Trophoblast cell (in vitro differentiated cells and primary cell): Measurements from ENCODE around the gene CINP.

Experiments used
- DNase-seq, 2 donors: peaks; one replicate each; pipeline ENCODE4 v3.0.0-alpha.2; 2016
- H2AFZ ChIP-seq: 2 replicates; pipeline ENCODE4 v1.6.1; 2013; ENCODE audit warnings: low read length, moderate library complexity, mild to moderate bottlenecking; ENCODE audit not compliant: insufficient read depth, poor library complexity
- H2AK5ac ChIP-seq: 2 replicates; pipeline ENCODE4 v1.6.1; 2013; ENCODE audit warnings: mild to moderate bottlenecking, low read length
- H2BK120ac ChIP-seq: 2 replicates; pipeline ENCODE4 v1.6.1; 2013; ENCODE audit warnings: low read length, mild to moderate bottlenecking, moderate library complexity; ENCODE audit not compliant: insufficient read depth, poor library complexity
- H2BK12ac ChIP-seq: 2 replicates; pipeline ENCODE4 v1.6.1; 2013; ENCODE audit warnings: mild to moderate bottlenecking, low read length, moderate library complexity
- H2BK5ac ChIP-seq: 2 replicates; pipeline ENCODE4 v1.6.1; 2013; ENCODE audit warnings: low read length, low read depth, moderate library complexity, mild to moderate bottlenecking; ENCODE audit not compliant: poor library complexity
- H3K14ac ChIP-seq: 2 replicates; pipeline ENCODE4 v1.6.1; 2013; ENCODE audit warnings: mild to moderate bottlenecking, low read length
- H3K18ac ChIP-seq: 2 replicates; pipeline ENCODE4 v1.6.1; 2013; ENCODE audit warnings: mild to moderate bottlenecking, low read length
- H3K23ac ChIP-seq: 2 replicates; pipeline ENCODE4 v1.6.1; 2013; ENCODE audit warnings: low read length
- H3K27ac ChIP-seq: 2 replicates; pipeline ENCODE4 v1.5.1; 2013; ENCODE audit warnings: low read depth, mild to moderate bottlenecking, inconsistent platforms, low read length, moderate library complexity
- H3K27me3 ChIP-seq: 2 replicates; pipeline ENCODE4 v1.6.1; 2013; ENCODE audit warnings: inconsistent platforms, mild to moderate bottlenecking, low read length, moderate library complexity; ENCODE audit not compliant: insufficient read depth
- H3K36me3 ChIP-seq, 2 experiments: 1 replicate in 1 of 2; 2 replicates in 1 of 2; pipeline ENCODE4 v1.6.1; 2013; ENCODE audit warnings: low read length in 2 of 2, mild to moderate bottlenecking in 2 of 2, moderate library complexity in 1 of 2; ENCODE audit not compliant: insufficient read depth in 2 of 2, control insufficient read depth in 1 of 2
- H3K4ac ChIP-seq: 2 replicates; pipeline ENCODE4 v1.6.1; 2013; ENCODE audit warnings: low read depth, mild to moderate bottlenecking, low read length, moderate library complexity
- H3K4me1 ChIP-seq, 2 experiments: 1 replicate in 1 of 2; 2 replicates in 1 of 2; pipeline ENCODE4 v1.6.1; 2013; ENCODE audit warnings: low read length in 2 of 2, mild to moderate bottlenecking in 2 of 2, moderate library complexity in 1 of 2; ENCODE audit not compliant: insufficient read depth in 2 of 2, control insufficient read depth in 1 of 2
- H3K4me2 ChIP-seq: 2 replicates; pipeline ENCODE4 v1.6.1; 2013; ENCODE audit warnings: inconsistent platforms, mild to moderate bottlenecking, low read length, moderate library complexity
- H3K4me3 ChIP-seq: 2 replicates; pipeline ENCODE4 v1.5.1; 2013; ENCODE audit warnings: mild to moderate bottlenecking, low read depth, low read length, inconsistent platforms
- H3K79me1 ChIP-seq: one replicate; pipeline ENCODE4 v1.6.1; 2013; ENCODE audit warnings: low read length
- H3K79me2 ChIP-seq: 2 replicates; pipeline ENCODE4 v1.6.1; 2013; ENCODE audit warnings: low read length, mild to moderate bottlenecking; ENCODE audit not compliant: control insufficient read depth, insufficient read depth, poor library complexity
- H3K9ac ChIP-seq: 2 replicates; pipeline ENCODE4 v1.6.1; 2013; ENCODE audit warnings: mild to moderate bottlenecking, low read length
- H3K9me3 ChIP-seq: 2 replicates; pipeline ENCODE4 v1.6.1; 2013; ENCODE audit warnings: low read depth, mild to moderate bottlenecking, control low read depth, inconsistent platforms, low read length; ENCODE audit not compliant: insufficient read depth
- H4K12ac ChIP-seq: 2 replicates; pipeline ENCODE4 v1.6.1; 2013; ENCODE audit warnings: low read depth, mild to moderate bottlenecking, low read length, moderate library complexity
- H4K8ac ChIP-seq: 2 replicates; pipeline ENCODE4 v1.6.1; 2013; ENCODE audit warnings: low read depth, mild to moderate bottlenecking, low read length, moderate library complexity
- H4K91ac ChIP-seq: one replicate; pipeline ENCODE4 v1.6.1; 2013; ENCODE audit warnings: low read depth, mild to moderate bottlenecking, low read length, moderate library complexity
- WGBS: extraction: QIAGEN DNeasy Blood & Tissue Kit; methylation state at CpG from one replicate; pipeline ENCODE4 v1.1.7; 2013; ENCODE audit warnings: missing lambda C conversion rate; ENCODE audit not compliant: insufficient read length, insufficient coverage; ENCODE audit errors: extremely low coverage; 5-methylcytosine and 5-hydroxymethylcytosine counted together

Gene CINP

GRCh38 chr14:102316743-102317563, 45.7 kb downstream of the CINP start:
- Histone ChIP-seq H3K79me1 (peaks cover 10% of the 10 kb centered on the region), H4K12ac (peak overlapping the region; percentile 7), H2BK120ac (peak overlapping the region; percentile 64), H3K23ac (no peak overlapping the region), H2BK5ac (peak overlapping the region; percentile 42), H3K27me3 (no peaks in the 10 kb centered on the region), H4K91ac (peak overlapping the region; percentile 77), H2BK12ac (peak overlapping the region; percentile 52), H2AFZ (peak overlapping the region; percentile 64), H3K4me3 (peak overlapping the region; percentile 76), H3K79me2 (peaks cover 8% of the 10 kb centered on the region), H3K9me3 (no peaks in the 10 kb centered on the region), H3K9ac (peak overlapping the region; percentile 62), H3K4ac (no peak overlapping the region), H3K4me2 (peak overlapping the region; percentile 91), H3K4me1 (peaks cover 8 to 11% of the 10 kb centered on the region in 2 experiments), H4K8ac (peak overlapping the region; percentile 80), H3K27ac (peak overlapping the region; percentile 67), H3K18ac (peak overlapping the region; percentile 43), H3K36me3 (peaks cover 0 to 2% of the 10 kb centered on the region in 2 experiments), H2AK5ac (no peak overlapping the region), H3K14ac (peak overlapping the region; percentile 73)
- DNase-seq: peak; percentile 91 to 94
- WGBS: no CpG with 5 or more reads among the region's 54 CpGs

DNA sequence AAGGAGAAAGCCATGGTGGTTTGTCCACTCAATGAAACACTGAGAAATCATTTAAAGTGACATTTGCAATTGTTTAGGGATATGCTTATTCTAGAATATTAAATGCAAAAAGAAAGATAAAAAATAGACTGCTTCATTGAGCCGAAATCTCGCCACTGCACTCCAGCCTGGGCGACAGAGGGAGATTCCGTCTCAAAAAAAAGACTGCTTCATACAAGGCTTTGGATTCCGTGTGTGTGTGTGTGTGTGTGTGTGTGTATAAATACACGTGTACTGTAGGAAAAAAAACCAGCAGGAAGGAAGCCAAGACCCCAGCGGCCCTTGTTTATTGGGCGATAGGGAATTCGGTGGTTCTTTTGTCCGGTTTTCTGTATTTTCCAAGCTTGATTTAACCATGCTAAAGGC, 46.4 kb downstream of the CINP start:
- Histone ChIP-seq H2BK120ac (peak overlapping the region; percentile 59), H2AFZ (peak overlapping the region; percentile 64), H3K79me2 (peaks cover 8% of the 10 kb centered on the region), H3K14ac (no peak overlapping the region), H3K79me1 (peaks cover 10% of the 10 kb centered on the region), H2AK5ac (no peak overlapping the region), H2BK5ac (peak overlapping the region; percentile 38), H3K4me3 (peak overlapping the region; percentile 69), H4K12ac (peak overlapping the region; percentile 7), H3K18ac (no peak overlapping the region), H3K4me1 (peaks cover 8 to 11% of the 10 kb centered on the region in 2 experiments), H3K36me3 (peaks cover 0 to 2% of the 10 kb centered on the region in 2 experiments), H2BK12ac (no peak overlapping the region), H3K9ac (no peak overlapping the region), H3K4me2 (peak overlapping the region; percentile 91), H4K91ac (no peak overlapping the region), H4K8ac (peak overlapping the region; percentile 80), H3K9me3 (no peaks in the 10 kb centered on the region), H3K23ac (no peak overlapping the region), H3K4ac (no peak overlapping the region), H3K27ac (peak overlapping the region; percentile 50), H3K27me3 (no peaks in the 10 kb centered on the region)
- DNase-seq: peak in 1 of 2 donors; percentile 47
- no CpG with 5 or more reads among the region's 10 CpGs for whole genome bisulfite sequencing

- DNase-seq: no peak
- no peak overlapping the region for H2BK5ac ChIP-seq
- H2BK120ac ChIP-seq: no peak overlapping the region
- no peak overlapping the region for H3K14ac ChIP-seq
- H3K79me1 ChIP-seq: peaks cover 10% of the 10 kb centered on the region
- H3K4ac ChIP-seq: no peak overlapping the region
- no peak overlapping the region for H3K18ac ChIP-seq
- no peak overlapping the region for H2AK5ac ChIP-seq
- no peak overlapping the region for H3K4me3 ChIP-seq
- H3K79me2 ChIP-seq: peaks cover 7% of the 10 kb centered on the region
- H2AFZ ChIP-seq: no peak overlapping the region
- H3K4me2 ChIP-seq: no peak overlapping the region
- H3K9ac ChIP-seq: no peak overlapping the region
- no peak overlapping the region for H4K8ac ChIP-seq
- WGBS: no CpG with 5 or more reads among the region's 6 CpGs
- H3K4me1 ChIP-seq: peaks cover 6 to 9% of the 10 kb centered on the region in 2 experiments
- H3K36me3 ChIP-seq: no peaks in the 10 kb centered on the region
- H4K91ac ChIP-seq: no peak overlapping the region
- no peak overlapping the region for H4K12ac ChIP-seq
- H2BK12ac ChIP-seq: no peak overlapping the region
- H3K23ac ChIP-seq: no peak overlapping the region
- no peak overlapping the region for H3K27ac ChIP-seq
- H3K27me3 ChIP-seq: no peaks in the 10 kb centered on the region
- H3K9me3 ChIP-seq: no peaks in the 10 kb centered on the region
These were observed 47.6 kb downstream of the CINP start for GRCh38 chr14:102315121-102315520.

GRCh38 chr14:102314242-102315011, 48.3 kb downstream of the CINP start:
- no peaks in the 10 kb centered on the region for H3K36me3 ChIP-seq
- no peaks in the 10 kb centered on the region for H3K27me3 ChIP-seq
- no peak overlapping the region for H4K91ac ChIP-seq
- H2AFZ ChIP-seq: peak overlapping the region; percentile 7
- H2BK12ac ChIP-seq: no peak overlapping the region
- no peak overlapping the region for H3K14ac ChIP-seq
- H3K4me1 ChIP-seq: peaks cover 5 to 8% of the 10 kb centered on the region in 2 experiments
- H4K8ac ChIP-seq: no peak overlapping the region
- H3K79me2 ChIP-seq: peaks cover 2% of the 10 kb centered on the region
- no peak overlapping the region for H4K12ac ChIP-seq
- no peak overlapping the region for H2BK120ac ChIP-seq
- H3K23ac ChIP-seq: no peak overlapping the region
- H2AK5ac ChIP-seq: no peak overlapping the region
- peaks cover 6% of the 10 kb centered on the region for H3K79me1 ChIP-seq
- H2BK5ac ChIP-seq: no peak overlapping the region
- peak overlapping the region; percentile 57 for H3K9ac ChIP-seq
- H3K4ac ChIP-seq: no peak overlapping the region
- H3K18ac ChIP-seq: no peak overlapping the region
- no peaks in the 10 kb centered on the region for H3K9me3 ChIP-seq
- H3K4me2 ChIP-seq: peak overlapping the region; percentile 96
- H3K4me3 ChIP-seq: peak overlapping the region; percentile 78
- peak; percentile 62 to 77 for DNase-seq
- no peak overlapping the region for H3K27ac ChIP-seq
- no CpG with 5 or more reads among the region's 52 CpGs for WGBS
